Cerebellar cortex (tissue), 1 donor: Measurements from ENCODE around the gene CDK14.

Source experiments
- DNase-seq: peaks from one replicate; pipeline ENCODE4 v3.0.0-alpha.2; 2015; ENCODE audit warnings: low spot score

CDK14 gene

DNA sequence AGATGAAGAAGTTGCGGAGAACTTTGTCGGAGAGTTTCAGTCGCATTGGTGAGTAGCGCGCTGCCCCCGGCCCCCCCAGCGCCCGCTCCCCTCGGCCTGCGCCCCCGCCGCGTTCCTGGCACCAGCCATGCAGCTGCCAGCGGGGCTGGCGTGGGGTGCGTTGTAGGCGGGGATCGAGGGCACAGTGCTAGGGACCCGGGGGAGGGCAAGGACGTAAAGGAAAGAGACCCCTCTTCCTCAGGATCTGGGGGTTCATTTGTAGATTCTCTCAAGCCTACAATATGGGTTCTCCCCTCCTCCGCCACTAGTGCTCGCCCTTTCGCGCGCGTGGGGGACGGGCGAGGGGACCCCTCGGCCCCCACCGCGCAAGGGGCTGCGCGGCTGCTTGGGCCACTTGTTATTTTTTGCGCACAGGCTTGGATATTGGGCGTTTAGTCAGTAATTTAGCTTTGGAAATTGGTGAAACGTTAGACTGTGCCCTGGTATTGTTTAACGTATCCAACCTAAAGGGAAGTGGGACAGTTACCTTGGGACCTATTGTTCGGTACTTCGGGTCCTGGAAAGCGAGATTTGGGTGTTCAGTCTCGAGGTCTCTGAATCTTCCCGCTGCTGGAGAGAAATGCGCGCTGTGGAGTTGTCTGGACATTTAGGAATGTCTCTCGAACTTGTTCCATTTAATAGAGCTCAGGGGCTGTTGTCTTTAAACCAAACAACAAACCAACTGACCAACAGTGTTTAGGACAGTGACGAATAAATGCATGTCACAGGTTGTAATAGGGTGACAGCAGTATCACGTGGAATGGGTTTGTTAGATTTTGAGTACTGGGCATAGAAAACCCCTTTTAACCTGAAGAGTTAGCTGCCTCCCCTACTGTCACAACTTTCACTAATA is 796 bp downstream of the CDK14 start:
- peak; percentile 39 for DNase-seq

DNA sequence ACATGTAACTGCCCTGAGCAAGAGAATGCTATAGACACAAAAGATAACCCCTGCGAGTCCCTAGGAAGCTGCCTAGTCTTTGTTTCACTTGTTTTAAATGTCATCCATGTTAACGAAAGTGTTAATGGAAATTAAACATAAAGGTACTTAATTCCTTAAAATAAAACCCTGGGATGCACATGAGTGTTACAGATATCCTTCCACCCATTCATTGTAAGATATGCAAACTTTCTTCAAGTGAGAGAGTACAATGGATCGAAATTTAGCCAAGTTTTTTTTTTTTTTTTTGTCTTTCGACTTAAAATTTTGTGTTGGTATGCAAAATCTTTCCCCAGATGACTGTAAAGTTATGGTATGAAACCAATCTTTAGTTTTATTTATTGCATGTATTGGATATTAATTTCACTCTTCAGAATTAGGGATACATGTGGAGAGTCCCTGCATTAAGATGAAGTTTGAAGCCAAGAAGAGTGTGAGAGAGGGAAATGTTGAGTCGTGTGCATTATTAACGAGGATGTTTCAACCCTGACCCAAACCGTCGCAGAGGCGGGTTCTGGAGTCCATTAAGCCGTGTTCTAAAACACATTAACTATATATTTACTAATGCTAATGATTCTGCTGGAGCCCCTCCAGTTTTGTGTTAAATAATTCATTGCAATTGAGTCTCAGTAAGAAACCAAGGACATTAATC is 1.6 kb downstream of the CDK14 start:
- no peak for DNase-seq

DNA sequence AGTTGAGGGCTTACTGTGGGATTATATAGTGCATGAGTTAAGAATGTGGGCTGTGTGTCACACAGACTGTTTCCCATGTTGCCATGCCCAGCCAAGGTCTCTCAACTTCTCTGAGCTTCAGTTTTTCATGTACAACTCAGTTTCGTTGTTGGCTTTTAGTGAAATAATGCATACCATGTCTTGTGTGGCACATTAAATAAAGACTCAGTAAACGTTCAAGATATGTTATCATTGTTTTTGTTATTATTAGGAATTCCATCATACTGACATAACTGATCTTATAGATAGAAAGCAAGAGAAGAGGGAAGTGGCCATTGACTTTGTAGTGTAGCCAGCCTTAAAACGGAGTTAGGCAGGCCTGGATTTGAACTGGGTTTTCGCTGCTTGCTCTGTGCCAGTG is 2.9 kb downstream of the CDK14 start:
- DNase-seq: no peak

DNA sequence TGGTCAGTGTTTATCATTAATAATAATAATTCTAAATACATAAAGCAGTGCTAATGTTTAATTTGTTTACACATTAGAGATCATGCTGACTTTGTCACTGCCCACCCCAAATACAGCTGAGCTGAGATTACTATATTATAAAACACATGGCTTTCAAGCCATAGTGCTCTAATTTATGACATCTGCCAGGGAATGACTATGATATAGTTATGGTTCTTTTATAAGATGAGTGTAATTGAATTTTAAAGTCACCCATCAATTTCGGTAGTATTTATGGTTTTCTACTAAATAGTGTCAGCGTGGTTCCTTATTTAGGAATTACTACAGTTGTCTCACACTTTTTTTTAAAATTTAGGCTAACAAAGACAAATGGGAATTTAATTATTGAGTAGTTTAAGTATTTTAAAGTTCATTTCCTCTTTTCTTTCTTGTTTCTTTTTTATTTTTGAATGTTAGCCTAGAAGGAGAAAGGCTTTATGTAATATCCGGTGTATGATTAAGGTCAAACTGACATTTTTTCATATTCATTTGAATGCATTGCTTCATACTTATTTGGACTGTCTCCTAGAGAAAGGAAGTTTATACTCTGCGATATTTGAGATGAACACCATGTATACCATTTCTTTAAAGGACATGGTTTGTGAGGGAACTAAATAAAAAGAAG is 3.9 kb downstream of the CDK14 start:
- DNase-seq: no peak

DNA sequence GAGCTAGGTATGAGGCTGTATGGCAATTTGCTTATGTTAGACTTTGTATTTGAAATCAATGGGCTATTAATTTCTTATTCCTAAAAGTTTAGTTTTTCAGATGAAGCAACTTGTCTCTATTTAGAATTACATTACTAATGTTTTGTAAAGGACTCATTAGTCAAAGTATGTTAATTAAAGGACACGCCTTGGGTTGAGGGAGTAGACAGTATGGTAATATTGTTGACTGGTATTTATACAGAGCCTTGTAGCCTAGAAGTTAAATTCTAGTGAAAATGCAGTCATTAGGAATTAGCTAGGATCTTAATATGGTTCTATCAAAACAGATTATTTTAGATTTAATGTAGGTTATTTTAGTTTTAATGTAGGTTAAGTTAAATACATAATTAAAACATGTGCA is 6.2 kb downstream of the CDK14 start:
- DNase-seq: no peak

DNA sequence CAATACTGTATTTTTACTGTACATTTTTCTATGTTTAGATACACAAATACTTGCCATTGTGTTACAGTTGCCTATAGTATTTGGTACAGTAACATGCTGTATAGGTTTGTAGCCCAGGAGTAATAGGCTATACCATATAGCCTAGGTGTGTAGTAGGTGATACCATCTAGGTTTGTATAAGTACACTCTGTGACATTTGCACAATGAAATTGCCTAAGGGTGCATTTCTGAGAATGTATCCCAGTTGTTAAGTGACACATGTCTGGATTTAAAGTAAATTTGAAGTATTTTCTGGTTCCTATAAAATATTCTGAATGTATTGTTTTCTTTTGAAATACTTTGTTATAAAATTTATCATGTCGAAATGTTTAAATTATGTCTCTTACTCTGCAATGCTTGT is 7.2 kb downstream of the CDK14 start:
- DNase-seq: no peak

DNA sequence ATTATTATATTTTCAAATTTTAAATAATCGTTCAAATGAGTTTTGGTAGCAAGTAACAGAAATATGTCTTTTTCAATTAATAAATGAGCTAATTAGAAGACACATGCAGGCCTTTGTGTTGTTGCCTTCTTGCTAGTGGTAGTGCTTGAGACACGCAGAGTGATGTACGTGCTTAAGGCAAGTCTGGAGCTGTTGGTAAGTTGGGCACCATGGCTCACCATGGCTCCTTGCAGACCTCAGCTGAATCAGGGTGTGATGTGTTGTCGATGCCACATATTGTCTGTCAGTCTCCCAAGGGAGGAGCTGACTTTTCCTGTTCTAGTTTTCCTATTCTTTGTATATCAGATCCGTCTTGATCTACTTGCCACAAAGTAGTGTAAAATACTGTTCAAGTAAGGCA is 8.3 kb downstream of the CDK14 start:
- DNase-seq: no peak

DNA sequence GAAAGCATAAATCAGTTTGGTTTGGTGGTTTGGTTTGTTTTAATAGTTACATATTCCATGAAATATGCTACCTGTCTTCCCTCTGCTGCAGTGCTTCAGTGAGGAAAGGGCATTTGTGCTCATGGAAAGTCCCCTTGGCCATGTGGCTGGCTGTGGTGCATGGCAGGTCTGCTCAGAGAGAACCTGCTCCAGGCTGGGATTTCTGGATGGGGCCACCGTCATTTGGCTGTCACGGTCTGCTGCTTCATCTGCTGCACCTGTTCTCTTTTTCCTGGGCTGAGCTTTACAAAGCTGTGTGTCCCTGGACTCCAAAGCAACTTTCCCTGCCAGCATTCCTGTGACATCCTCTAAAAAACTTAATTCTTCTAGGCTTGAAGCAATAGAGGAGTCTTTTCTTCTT is 8.9 kb downstream of the CDK14 start:
- peak; percentile 96 for DNase-seq

DNA sequence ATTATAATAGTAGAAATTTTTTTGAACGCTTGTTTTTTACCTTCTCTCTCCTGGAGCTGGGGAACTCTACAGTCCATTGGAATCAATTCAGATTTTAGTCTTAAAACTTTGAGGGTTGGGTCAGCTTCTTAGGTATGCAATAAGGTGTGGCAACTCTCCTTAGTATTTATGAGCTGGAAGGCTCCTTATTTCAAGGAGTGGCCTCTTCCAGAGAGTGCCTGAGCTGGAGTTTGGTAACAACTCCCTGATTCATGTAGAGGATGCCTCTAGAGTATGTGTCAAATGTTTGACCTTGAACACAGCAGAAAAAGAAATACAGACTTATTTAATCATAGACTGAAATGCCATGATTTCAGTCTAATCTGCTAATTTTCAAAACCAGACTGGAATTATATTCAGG is 11.1 kb downstream of the CDK14 start:
- no peak for DNase-seq

DNA sequence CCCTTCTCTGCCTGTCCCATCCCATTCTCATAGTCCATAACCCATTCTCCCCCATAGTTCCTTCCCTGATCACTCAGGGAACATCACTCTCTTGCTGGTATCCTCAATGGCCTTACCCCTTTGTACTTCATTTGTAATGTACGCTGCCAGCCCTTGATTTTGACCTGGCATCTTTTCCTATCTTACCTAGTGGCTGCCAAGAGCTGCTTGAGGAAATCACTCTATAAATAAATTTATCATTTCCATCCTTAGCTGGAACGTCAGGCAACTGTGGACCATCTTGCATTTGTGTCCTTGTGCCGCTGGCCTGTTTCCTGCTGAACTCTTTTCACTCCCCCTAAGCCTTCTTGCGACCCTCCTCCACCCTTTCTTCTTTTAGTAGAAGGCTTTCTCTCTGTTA is 14.0 kb downstream of the CDK14 start:
- DNase-seq: no peak

DNA sequence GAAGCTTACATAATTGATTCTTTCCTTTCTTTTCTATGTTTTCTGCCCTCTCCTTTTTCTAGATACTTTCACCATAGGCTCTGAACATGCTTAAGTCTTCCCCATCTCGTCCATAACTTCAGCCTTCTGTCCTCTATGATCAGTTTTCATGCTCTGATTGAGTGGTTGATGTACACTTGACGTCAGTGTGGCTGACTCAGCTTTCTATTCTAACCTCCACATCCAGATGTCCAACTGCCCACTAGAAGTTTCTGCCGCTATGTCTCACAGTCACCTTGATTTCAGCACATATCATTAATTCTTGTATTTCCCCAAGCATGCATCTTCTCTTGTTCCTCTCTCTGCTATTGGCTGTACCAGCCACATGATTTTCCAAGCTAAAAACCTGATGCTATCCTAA is 15.0 kb downstream of the CDK14 start:
- no peak for DNase-seq

DNA sequence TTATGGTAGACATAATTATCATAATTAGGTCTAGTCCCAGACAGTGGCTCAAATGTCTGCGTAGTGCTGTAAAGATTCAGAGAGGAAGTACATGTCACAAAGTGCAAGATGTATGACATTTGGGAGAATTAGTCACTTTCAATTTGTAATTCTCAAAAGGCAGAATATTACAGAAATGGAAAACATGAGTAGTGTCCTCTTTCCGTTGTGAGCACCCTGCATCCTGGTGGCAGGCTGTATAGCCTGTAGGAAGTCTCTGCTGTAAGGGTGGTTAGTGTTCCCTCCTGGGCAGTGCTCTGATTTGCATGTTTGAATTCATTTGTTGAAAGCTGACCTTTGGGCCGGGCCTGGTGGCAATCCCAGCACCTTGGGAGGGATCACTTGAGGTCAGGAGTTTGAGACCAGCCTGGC is 17.0 kb downstream of the CDK14 start:
- no peak for DNase-seq

DNA sequence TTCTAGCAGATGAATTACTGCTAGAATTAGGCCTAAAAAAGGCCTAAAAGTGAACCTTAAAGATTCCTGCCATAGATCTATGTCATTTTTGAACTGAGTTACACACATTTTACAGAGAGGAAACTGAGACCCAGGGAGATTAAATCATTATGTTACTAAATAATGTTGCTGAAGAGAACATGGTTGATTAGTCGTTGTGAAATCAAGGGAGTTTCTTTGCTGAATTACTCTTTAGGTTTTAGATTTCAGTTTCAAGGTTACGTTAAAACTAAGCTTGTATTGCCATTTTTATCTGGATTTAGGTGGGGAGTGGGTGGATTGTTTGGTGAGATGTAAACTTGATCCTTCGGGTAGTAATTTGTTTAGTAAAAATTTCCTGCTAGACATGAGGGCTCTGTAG is 21.3 kb downstream of the CDK14 start:
- no peak for DNase-seq

DNA sequence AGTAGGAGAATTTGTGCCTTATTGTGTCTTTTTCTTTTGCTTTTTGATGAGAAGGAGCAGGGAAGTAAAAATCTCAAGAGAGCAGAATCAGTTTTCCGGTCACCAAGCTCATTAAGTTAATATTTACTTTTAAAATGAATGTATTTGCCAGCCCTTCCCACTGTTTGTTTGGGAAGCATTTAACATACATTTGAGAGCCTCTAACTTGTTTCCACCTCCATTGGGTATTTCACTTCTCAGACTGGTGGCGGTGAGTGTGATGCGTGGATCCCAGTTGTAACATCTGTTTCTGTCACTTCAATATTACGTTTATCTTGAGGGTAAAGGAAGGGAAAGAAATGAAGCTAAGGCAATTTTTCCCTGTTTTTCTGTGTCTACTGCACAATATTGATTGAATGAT is 22.8 kb downstream of the CDK14 start:
- DNase-seq: no peak

DNA sequence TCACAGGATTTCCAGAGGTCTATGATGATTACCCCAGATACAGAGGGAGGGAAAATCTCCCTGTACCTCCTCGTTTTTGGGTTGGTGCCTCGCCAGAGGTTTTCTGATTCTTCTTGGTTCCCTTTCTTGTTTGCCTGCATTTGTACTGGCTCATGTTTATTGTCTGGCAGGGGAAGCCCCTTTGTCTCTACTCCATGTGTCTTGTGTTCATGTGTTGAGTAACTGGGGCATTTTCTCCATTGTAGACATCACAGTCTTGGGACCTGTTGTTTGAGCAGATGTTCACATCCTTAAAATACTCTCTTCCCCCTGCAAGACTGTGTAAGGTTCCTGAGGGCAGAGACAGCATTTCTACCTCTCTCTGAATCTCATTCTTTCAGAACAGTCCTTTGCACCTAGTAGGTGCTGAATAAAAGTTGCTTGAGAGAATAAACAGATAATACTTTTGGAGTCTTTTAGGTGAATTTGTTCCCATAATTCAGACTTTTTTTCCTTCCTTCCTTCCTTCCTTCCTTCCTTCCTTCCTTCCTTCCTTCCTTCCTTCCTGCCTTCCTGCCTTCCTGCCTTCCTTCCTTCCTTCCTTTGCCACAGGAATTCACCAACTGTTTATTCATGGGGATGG is 25.1 kb downstream of the CDK14 start:
- no peak for DNase-seq

DNA sequence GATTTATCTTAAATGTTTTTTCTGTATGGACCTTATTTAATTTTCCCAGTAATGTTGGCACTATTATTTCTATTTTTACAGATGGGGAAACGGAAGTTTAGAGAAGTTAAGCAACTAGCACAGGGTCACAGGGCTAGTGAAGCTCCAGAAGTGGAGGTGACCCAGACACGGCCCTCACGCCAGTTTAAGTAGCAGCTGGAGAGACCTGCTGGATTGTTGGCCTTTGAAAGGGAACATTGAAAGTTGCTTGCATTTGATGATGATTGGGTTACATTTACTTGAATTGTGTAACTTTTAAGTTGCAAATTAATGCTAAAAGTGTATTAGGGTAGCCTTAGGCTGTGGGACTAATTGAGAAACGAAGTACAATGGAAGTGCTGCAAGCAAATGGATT is 25.6 kb downstream of the CDK14 start:
- no peak for DNase-seq

DNA sequence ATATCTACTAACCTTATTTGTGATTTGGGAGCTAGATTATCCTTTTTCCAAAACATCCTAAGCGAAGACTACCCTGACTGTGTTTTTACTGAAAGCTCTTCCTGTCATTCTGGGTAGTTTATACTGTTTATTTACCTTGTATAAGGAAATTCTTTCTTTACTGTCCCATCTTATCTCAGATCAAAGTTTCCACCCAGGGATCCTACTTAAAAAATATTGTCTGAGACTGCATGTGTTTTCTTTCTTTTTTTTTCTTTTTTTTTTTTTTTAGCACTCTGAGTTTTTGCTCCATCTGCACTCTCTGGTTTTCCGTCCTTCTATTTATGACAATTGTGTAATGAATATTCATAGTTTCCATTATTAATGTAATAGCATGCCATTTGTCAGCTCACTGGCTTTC is 26.5 kb downstream of the CDK14 start:
- DNase-seq: no peak

DNA sequence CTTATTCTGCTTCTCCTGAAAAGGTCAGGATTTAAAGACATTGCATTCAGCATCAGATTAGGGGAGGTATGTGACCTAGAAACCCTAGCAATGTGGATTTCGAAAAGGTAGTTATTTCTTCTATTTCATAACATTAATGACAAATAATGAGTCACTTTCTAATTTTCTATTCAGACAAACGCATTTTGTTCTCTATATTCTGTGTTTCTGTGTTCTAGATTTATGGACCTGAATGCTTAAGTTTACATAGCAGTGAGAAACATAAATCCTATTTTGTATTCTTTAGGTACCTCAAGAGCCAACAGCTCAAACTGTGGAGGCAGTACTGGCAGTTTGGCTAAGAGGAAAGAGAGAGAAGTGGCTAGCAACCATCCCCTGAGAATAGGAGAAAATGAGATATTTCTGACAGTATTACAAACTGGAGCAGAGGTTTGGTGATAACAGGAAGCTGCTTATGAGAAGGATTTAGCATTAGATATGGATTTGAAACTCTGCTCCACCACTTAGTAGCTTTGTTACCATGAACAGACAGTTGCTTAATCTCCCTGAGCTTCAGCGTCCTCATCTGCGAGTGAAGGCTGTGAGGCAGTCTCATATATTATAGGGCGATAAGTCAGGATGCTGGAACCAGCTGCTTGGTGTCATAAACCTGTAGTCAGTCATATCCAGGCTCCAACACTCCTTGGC is 28.2 kb downstream of the CDK14 start:
- DNase-seq: no peak

DNA sequence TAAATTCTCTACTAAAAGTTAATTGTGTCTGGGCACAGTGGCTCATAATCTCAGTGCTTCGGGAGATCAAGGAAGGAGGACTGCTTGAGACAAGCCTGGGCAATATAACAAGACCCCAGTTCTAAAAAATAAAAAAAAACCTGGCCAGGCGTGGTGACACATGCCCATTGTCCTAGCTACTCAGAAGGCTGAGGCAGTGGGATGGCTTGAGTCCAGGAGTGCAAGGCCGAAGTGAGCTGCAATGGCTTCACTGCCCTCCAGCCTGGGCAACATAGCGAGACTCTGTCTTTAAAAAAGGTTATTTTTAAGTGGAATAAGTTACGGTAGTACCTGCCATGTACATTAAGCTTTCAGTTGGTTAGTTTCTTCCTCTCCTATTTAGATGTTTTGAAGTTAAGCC is 28.9 kb downstream of the CDK14 start:
- DNase-seq: no peak

DNA sequence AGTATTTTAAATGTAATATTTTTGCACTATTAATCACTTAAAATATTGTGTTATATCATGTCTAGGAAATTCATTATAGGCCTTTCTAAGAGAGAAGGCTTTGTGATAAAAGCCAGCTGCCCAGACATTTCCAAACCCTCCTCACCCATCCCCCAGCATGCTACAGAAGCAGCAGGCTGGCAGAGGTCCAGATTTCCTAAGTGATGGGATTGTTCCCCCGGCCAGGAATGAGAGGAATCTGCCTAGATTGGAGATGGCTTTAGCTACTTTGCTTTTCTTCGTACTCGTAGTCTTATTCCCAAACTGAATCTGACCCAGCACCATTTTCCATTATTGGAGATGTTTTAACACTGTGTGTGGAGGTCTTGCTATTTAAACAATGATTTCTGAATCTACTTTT is 29.4 kb downstream of the CDK14 start:
- DNase-seq: peak; percentile 6

DNA sequence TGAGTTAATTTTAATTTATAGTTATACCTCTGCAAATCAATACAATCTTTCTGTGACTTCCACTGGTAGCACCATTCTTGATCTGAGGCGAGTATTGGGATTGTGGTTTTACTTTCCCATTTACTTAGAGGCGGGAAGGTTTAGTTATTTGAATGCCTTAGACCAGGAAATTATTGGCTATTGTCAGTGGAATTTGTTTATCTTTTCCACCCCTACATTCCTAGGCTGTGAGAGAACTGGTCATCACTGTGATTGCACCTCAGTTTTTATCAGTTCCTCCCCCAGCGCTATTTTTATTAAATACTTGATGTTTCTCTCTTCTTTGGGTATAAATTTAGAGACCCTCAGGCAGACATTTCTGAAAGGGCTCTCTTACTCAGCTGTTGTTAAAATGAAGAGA is 29.9 kb downstream of the CDK14 start:
- no peak for DNase-seq

DNA sequence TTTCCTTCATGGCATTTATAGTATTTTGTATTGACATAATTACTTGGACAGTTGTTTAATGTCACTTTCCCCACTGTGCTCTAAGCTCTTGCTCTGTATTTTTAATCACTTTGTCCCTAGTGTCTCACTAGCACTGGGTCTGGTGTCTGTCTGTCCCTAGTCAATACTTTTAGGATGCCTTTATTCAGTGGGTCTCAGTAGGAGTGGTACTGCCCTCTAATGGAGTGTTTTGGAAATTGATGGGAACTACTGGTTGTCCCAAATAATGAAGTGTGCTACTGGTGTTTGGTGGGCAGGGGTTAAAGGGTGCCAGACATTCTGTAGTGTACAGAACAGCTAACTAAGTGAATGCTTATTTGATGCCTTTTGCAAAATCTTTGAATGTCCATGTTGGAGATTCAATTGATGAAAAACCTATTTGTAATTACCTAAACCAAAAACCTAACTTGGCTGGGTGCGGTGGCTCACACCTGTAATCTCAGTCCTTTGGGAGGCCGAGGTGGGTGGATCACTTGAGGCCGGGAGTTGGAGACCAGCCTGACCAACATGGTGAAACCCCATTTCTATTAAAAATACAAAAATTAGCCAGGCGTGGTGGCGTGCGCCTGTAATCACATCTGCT is 33.3 kb downstream of the CDK14 start:
- DNase-seq: peak; percentile 46
